Cerebellar cortex (tissue), 1 donor: ENCODE data around the gene SPIB.
A peak's percentile ranks its signal among the peaks of the same experiment; 100 is the strongest.
"Not testable (repeated sequence)": the region's sequence is repeated elsewhere in the genome, so short reads cannot be mapped to it uniquely, and the experiment has no call there.

Source experiments
- DNase-seq: peaks from one replicate; pipeline ENCODE4 v3.0.0-alpha.2; 2015; ENCODE audit warnings: low spot score

The SPIB gene

DNA sequence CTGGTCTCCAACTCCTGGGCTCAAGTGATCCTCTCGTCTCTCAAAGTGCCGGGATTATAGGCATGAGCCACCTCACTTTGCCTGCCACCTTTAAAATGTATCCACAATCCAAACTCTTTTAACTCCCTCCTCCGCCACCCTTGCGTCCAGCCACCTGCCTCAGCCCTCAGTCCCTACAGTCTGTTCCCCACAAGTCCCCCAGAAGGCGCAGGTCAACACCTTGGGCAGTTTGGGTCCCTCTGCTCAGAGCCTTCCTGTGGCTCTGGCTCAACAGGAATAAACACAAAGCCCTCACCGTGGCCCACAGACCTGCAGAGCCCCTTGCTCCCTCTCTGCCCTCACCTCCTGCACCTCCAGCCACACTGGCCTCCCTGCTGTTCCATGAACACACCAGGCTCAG, 50.1 kb downstream of the SPIB start:
- DNase-seq, result no peak

DNA sequence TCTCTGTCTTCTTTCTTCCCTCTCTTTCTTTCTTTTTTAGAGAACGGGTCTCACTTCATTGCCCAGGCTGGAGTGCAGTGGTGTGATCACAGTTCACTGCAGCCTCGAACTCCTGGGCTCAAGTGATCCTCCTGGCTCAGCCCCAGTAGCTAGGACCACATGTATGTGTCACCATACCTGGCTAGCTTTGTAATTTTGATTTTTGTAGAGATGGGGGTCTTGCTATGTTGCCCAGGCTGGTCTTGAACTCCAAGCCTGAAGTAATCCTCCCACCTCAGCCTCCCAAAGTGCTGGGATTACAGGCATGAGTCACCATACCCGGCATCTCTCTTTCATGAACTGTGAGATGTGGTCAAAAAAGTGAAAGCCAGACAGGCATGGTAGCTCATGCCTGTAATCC, 54.6 kb downstream of the SPIB start:
- not testable (repeated sequence) for DNase-seq

DNA sequence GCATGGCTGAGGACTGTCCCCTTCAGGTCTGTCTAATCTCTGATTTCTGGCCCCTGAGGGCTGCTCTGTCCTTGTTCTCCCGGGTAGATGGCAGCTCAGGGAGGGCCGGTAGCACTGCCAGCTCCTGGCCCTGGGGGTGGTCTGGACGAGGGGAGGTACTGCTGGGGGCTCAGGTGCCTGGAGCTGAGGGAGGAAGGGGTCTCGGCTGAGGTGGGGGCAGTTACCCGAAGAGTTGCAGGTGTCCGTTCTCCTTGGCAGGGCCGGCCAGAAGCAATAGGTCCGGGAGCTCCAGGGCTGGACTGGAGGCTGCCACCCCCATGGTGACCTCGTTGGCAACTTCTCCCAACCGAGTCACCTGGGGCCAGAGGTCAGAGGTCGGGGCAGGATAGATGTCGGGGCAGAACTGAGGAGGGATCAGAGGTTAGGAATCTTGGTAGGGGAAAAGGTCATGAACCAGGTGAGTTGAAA, 56.4 kb downstream of the SPIB start:
- DNase-seq, result no peak

DNA sequence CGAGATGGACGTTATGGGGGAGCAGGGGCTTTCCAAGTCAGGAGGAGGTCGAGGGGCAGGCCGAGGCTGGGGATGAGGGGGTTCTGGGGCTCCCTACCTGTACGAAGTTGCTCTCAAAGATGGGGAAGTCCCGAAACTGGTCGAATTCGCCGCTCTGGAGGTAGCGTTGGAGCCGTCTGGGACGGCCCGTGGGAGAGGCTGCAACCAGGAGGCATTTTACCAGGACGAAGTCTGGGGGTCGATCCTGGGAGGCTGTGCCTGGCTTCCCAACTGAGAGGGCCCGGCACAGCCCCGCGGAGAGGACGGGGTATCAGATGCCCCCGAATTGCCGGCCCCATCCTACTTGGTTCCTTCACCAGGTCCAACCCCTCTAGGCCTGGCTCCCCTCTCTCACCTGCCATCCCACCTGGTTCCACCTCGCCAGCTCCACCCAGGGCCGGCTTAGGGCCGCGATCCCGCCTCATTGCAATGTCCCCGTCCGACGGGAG, 57.0 kb downstream of the SPIB start:
- DNase-seq, result no peak

DNA sequence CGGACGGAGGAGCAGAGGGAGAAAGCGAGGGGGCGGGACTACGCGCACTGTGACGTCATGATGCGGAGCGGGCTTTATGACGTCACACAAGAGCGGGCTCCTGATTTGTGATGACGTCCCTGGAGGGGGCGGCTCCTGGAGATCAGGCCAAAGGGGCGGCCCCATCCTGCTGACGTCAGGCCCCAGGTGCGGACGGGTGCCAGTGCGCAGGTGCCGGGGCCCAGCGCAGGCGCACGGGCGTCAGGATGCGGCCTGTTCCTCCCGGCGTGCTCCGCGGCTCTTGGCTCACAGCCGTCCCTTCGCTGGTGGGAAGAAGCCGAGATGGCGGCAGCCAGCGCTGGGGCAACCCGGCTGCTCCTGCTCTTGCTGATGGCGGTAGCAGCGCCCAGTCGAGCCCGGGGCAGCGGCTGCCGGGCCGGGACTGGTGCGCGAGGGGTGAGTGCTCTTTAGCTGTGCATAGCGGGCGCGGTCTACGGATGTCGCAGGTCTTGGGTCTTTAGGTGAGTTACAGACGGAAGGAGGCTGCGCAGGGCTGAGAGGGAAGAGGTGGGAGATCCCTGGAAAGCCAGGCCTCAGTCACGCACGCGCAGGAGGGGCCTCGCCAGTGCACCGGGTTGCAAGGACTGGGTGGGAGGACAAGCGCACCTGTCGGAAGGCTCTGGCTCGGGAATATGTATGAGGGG, 57.6 kb downstream of the SPIB start, which contains the start of the genes EMC10 and GARIN5A:
TSS of gene EMC10 (plus strand) at position 284 of the 683 bp plus-strand sequence. CDS start at position 322, 38 bp downstream.
TSS of gene GARIN5A (minus strand) at position 625 of the 683 bp plus-strand sequence. CDS start at position 165, 460 bp downstream.
- peak; percentile 90 for DNase-seq

DNA sequence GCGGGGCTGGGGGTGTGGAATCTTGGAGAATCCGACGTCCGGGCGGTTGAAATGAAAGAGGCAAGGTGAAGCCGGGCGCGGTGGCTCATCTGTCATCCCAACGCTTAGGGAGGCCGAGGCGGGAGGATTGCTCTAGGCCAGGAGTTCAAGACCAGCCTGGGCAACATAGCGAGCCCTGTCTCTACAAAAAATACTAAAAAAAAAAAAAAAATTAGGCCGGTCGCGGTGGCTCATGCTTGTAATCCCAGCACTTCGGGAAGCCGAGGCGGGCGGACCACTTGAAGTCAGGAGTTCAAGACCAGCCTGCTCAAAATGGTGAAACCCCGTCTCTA, 58.1 kb downstream of the SPIB start:
- DNase-seq, result no peak

DNA sequence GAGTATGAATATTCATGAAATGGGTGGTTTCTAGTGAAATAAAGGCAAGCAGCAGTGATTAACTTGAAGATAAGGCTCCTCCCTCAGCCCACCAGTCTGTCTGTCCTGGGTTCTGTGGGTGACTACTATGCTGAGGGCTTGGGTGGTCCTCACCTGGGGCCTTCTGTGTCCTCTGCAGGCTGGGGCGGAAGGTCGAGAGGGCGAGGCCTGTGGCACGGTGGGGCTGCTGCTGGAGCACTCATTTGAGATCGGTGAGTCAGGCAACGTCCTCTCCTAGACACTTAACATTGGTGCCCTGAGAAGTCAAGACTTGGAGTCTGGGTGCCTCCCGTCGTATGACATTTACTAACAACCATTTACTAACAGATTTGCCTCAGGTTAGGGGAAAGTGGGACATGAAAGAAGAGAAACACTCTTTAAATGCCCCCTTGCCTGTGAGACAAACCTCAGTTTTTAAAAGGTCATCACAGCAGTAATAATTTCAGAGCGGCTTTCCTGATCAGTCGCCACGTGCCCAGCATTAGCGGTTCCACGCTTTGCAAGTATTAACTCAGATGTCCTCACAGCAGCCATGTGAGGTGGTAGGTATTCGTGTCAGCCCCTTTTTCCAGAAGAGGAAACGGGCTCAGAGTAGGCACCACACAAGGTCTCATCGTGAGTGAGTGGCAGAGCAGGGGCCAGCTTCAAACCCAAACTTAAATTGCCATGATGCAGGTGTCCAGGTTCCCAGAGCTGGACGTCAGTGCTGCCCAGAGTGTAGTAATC, 59.2 kb downstream of the SPIB start:
- no peak for DNase-seq

DNA sequence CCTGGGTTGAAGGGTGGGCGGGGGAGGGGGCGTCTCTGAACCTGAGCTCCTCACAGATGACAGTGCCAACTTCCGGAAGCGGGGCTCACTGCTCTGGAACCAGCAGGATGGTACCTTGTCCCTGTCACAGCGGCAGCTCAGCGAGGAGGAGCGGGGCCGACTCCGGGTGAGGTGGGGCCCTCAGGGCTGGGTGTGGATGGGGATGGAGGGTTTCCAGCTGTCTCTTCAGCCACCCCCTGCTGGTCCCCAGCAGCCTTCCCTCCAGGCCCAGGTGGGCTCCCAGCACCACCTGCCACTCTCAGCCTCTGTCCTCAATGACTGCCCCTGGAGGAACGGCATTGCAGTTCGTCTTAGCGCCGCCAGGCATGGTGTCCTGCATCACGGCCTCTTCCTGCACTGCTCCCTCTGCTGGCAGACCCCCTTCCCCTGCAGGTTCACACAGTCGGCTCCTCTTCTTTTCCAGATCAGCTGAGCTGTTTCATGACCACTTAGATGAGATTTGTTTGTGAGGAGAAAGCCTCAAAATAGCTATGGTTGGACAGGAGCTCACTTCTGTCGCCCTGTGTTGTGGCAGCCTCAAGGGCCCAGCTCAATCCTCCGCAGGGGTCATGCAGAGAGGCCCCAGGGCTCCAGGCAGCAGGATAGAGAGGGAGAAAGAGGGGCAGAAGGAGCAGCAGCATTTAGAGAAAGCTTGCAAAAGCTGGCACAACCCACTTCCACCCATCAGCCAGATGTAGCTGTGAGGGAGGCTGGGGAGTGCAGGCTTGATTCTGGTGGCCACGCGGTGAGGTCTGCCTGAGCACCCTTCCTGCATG, 60.4 kb downstream of the SPIB start:
- DNase-seq, result no peak

DNA sequence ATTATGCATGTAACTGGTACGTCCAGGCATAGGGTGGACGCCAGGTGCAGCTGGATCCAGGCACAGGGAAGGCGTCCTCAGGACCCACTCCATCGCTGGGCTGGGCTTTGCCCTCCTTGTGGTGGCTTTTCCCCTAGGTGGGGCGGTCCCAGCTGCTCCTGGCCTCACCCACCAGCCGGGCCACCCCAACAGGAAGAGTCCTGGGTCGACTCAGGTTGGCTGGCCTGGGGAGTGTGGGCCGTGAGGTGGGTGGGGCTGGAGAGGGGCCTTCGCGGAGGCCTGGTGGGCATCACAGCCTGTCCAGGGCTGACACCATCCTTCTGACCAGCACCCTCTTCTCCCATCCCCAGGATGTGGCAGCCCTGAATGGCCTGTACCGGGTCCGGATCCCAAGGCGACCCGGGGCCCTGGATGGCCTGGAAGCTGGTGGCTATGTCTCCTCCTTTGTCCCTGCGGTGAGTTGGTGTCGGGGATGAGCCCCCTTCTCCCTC, 61.1 kb downstream of the SPIB start:
- no peak for DNase-seq

DNA sequence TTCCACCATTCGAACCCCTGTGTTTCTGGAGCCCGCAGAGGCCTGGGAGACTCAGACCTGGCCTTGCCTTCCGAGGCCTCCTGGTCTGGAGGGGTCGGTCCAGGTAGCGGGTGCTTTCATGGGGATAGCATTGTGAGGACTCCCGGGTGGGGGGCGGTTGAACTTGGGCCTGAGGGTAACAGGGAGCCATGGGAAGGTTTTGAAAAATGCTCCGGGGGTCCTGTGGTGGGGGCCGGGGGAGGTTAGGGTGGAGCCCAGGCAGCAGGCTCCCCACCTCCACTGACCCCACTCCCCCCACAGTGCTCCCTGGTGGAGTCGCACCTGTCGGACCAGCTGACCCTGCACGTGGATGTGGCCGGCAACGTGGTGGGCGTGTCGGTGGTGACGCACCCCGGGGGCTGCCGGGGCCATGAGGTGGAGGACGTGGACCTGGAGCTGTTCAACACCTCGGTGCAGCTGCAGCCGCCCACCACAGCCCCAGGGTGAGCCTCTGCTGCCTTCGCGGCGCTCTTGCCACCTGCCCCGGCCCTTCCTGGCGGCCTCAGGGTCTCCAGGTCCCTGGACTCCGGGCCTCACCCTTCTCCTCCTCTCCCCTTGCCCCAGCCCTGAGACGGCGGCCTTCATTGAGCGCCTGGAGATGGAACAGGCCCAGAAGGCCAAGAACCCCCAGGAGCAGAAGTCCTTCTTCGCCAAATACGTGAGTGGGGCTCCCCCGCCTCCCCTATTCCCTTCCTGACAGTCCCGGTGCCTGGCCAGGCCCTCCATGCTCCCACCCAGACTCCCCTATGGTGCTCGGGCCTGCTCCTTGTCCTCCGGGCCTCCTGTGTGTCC, 61.8 kb downstream of the SPIB start:
- DNase-seq, result no peak
